HFFc6 (cell line): Measurements from ENCODE around the gene ZNF587B. TPM values are rescaled to one million over a fixed set of nuclear protein-coding genes. Genes with fewer than 3 reads are reported as not detected.
"Not testable (repeated sequence)": the region's sequence is repeated elsewhere in the genome, so short reads cannot be mapped to it uniquely, and the experiment has no call there.

Experiments
- DNase-seq: peaks from one replicate; pipeline ENCODE4 v3.0.0-alpha.2; 2018
- H3K27ac Mint-ChIP-seq: 2 replicates; pipeline ENCODE4 v1.8.0; 2020; ENCODE audit warnings: mild to moderate bottlenecking, mixed read lengths
- H3K27me3 Mint-ChIP-seq: 2 replicates; pipeline ENCODE4 v1.8.0; 2021; ENCODE audit warnings: mild to moderate bottlenecking, moderate library complexity, mixed read lengths; ENCODE audit not compliant: insufficient read depth
- H3K36me3 Mint-ChIP-seq: 2 replicates; pipeline ENCODE4 v1.8.0; 2021; ENCODE audit warnings: low read depth, mixed read lengths
- H3K4me1 Mint-ChIP-seq: 2 replicates; pipeline ENCODE4 v1.8.0; 2020; ENCODE audit warnings: low read depth, mixed read lengths
- H3K4me3 Mint-ChIP-seq: 2 replicates; pipeline ENCODE4 v1.8.0; 2020; ENCODE audit warnings: mild to moderate bottlenecking, moderate library complexity, mixed read lengths
- H3K9me3 Mint-ChIP-seq: 2 replicates; pipeline ENCODE4 v1.8.0; 2020; ENCODE audit warnings: mild to moderate bottlenecking, mixed read lengths
- long read RNA-seq: library from polyadenylated mRNA; unstranded; transcript quantifications from one replicate; pipeline ENCODE4 v2.0.0, GENCODE V29; 2019
- total RNA-seq, 6 experiments: library from RNA; stranded (reverse); fragmentation: NEBNext Ultra II Directional; extraction: Animal tissue kit (Norgen Biotek cat#: 25700); gene quantifications; 2 replicates in 1 of 6; 3 replicates in 5 of 6; pipeline ENCODE4 v1.2.3, GENCODE V29; 2021
- TF ChIP-seq, protein P1 (sequence below): fragments of 200-600 bp; sonication (generic); IDR thresholded peaks from 2 replicates; pipeline ENCODE4 v1.5.0; 2021; ENCODE audit warnings: antibody characterized with exemption, mild to moderate bottlenecking

The ZNF587B gene
- total RNA-seq = 10 to 100 TPM in 1 of 6 experiments, 1 to 10 TPM in 5; 7.8 to 10.7 (median 9.4) TPM
- long read RNA-seq = 0 reads

DNA sequence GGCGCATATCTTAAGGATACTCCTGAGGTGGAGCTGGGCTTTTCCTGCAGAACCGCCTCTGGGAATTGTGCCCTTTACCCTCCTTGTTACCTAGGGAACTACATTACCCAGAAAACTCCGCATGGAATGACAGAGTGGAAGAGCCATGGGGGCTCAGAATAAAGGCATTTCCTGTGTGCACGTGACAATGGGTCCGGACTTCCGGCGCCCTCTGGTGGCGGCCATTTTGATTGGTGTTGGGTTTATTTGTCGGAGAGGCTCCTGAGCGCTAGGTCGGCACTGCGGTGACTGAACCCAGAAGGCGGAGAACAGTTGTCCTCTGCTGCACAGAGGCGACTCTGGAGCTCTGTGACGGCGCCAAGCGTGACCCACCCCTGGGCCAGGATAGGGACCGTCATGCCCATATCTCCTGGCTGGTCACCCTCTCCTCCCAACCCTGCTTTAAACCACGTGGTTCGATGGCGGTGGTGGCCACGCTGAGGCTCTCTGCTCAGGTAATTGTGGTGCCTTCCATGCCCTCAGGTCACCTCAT is at the start of gene ZNF587B:
TSS of gene ZNF587B (plus strand) at position 229 of the 532 bp plus-strand sequence. CDS start at position 459, 230 bp downstream.
- peaks cover 9% of the 10 kb centered on the region; the same call in 1 of the 2 replicates for H3K4me1 Mint-ChIP-seq
- peak within 1 kb of the TSS; percentile 45; the same call in 1 of the 2 replicates for H3K27ac Mint-ChIP-seq
- no peaks in the 10 kb centered on the region; the same call in 1 of the 2 replicates for H3K9me3 Mint-ChIP-seq
- TF ChIP-seq, protein P1, sequence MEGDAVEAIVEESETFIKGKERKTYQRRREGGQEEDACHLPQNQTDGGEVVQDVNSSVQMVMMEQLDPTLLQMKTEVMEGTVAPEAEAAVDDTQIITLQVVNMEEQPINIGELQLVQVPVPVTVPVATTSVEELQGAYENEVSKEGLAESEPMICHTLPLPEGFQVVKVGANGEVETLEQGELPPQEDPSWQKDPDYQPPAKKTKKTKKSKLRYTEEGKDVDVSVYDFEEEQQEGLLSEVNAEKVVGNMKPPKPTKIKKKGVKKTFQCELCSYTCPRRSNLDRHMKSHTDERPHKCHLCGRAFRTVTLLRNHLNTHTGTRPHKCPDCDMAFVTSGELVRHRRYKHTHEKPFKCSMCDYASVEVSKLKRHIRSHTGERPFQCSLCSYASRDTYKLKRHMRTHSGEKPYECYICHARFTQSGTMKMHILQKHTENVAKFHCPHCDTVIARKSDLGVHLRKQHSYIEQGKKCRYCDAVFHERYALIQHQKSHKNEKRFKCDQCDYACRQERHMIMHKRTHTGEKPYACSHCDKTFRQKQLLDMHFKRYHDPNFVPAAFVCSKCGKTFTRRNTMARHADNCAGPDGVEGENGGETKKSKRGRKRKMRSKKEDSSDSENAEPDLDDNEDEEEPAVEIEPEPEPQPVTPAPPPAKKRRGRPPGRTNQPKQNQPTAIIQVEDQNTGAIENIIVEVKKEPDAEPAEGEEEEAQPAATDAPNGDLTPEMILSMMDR = peak; percentile 72
- H3K36me3 Mint-ChIP-seq = peaks cover 48% of the 10 kb centered on the region
- no peak within 1 kb of the TSS for H3K4me3 Mint-ChIP-seq
- H3K27me3 Mint-ChIP-seq = no peaks in the 10 kb centered on the region; the same call in 1 of the 2 replicates
- DNase-seq = no peak

DNA sequence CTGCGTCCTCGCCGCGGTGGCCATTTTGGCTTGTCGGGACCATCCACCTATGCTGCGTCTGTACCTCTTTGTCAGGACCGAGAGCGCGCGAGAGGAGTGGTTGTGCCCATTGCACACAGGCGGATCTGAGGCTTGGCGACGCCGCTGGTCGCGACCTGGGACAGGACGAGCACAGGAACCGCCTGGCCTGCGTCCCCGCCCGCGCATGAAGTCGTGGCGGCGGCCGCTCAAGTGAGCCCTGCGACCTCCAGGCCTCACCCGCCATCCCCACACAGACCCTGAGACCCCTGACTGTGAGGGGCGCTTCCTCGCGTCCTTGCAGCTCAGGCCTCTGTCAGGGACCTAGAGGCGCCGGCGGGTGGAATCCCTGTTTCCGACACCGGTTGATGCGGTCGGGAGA is 43.8 kb upstream of the ZNF587B start:
- H3K27ac Mint-ChIP-seq = no peak overlapping the region
- H3K9me3 Mint-ChIP-seq = peaks cover 33% of the 10 kb centered on the region
- H3K4me3 Mint-ChIP-seq = no peak overlapping the region
- H3K4me1 Mint-ChIP-seq = no peaks in the 10 kb centered on the region
- H3K27me3 Mint-ChIP-seq = no peaks in the 10 kb centered on the region
- no peak for DNase-seq
- TF ChIP-seq, protein P1 = no peak
- H3K36me3 Mint-ChIP-seq = peaks cover 63% of the 10 kb centered on the region

DNA sequence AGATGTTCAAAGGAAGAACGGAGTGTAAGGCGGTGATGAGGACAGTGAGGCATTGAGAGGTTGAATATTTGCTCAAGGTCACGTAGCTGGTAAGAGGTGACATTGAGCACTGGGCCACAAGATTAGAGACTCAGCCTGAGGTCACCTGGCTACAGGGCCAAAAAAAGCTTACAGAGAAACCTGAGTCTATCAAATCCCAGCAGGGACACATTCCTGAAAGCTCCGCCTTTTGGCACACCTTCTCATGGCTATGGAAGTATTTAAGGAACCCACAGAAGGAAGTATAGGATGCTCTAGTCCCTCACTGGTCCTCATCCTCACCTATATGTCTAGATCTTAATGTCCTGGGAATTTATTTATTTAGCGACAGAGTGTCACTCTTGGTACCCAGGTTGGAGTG is 43.2 kb upstream of the ZNF587B start:
- TF ChIP-seq, protein P1 = no peak
- Mint-ChIP-seq H3K27me3 (no peaks in the 10 kb centered on the region), H3K4me3 (no peak overlapping the region), H3K27ac (no peak overlapping the region), H3K36me3 (peaks cover 64% of the 10 kb centered on the region), H3K4me1 (no peaks in the 10 kb centered on the region), H3K9me3 (peaks cover 33% of the 10 kb centered on the region)
- DNase-seq = no peak

GRCh38 chr19:57788114-57788692 is 41.9 kb upstream of the ZNF587B start:
- no peak for DNase-seq
- Mint-ChIP-seq H3K4me1 (no peaks in the 10 kb centered on the region), H3K27me3 (no peaks in the 10 kb centered on the region), H3K27ac (no peak overlapping the region), H3K4me3 (no peak overlapping the region), H3K9me3 (peaks cover 33% of the 10 kb centered on the region), H3K36me3 (peaks cover 66% of the 10 kb centered on the region)
- TF ChIP-seq, protein P1 = no peak

- H3K4me3 Mint-ChIP-seq = no peak overlapping the region
- peaks cover 72% of the 10 kb centered on the region for H3K36me3 Mint-ChIP-seq
- H3K4me1 Mint-ChIP-seq = no peaks in the 10 kb centered on the region
- H3K27ac Mint-ChIP-seq = no peak overlapping the region
- no peak for DNase-seq
- H3K27me3 Mint-ChIP-seq = no peaks in the 10 kb centered on the region
- H3K9me3 Mint-ChIP-seq = peaks cover 33% of the 10 kb centered on the region
- TF ChIP-seq, protein P1 = no peak
Observed at GRCh38 chr19:57789288-57789687, 40.8 kb upstream of the ZNF587B start.

- peaks cover 35% of the 10 kb centered on the region for H3K36me3 Mint-ChIP-seq
- H3K4me3 Mint-ChIP-seq, H3K27ac Mint-ChIP-seq, H3K27me3 Mint-ChIP-seq, H3K9me3 Mint-ChIP-seq, DNase-seq, H3K4me1 Mint-ChIP-seq: not testable (repeated sequence)
Observed at GRCh38 chr19:57796580-57796979, 33.5 kb upstream of the ZNF587B start.
